Putamen (tissue), 1 donor: ENCODE data around the gene DEFB129.
A peak's percentile ranks its signal among the peaks of the same experiment; 100 is the strongest.
"Not testable (repeated sequence)": the region's sequence is repeated elsewhere in the genome, so short reads cannot be mapped to it uniquely, and the experiment has no call there.

Experiments used
- DNase-seq: peaks from one replicate; pipeline ENCODE4 v3.0.0-alpha.2; 2016; ENCODE audit warnings: low spot score

Gene DEFB129, protein sequence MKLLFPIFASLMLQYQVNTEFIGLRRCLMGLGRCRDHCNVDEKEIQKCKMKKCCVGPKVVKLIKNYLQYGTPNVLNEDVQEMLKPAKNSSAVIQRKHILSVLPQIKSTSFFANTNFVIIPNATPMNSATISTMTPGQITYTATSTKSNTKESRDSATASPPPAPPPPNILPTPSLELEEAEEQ

GRCh38 chr20:226958-227357 lies at the start of gene DEFB129:
TSS of gene DEFB129 (plus strand) at chr20:227258. CDS start at chr20:227289, 31 bp downstream.
- DNase-seq = no peak

- no peak for DNase-seq
These were observed 42.8 kb upstream of the DEFB129 start for GRCh38 chr20:184288-184687.

GRCh38 chr20:187733-188132 lies 39.3 kb upstream of the DEFB129 start:
- DNase-seq = no peak

DNA sequence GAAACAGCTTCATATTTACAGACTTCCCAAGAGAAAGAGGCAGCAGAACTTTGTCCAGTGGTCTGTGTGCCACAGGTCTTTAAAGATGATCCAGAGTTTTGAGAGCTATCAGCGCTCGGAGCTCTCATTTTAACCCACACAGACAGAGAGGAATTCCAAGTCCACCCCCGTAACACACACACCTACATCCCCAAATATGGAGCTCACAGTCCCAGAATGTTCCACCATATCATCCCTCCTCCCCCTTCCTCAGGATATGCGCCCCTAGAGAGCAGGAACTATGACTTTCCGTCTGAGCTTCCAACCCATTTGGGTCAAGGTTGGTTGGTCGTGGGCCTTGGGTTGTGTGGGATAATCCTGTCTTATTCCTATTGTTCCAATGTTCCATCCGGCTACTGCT lies 37.4 kb upstream of the DEFB129 start, which contains the start of gene DEFB128:
Gene DEFB128 (minus strand): TSS at position 101 of the 400 bp plus-strand sequence. CDS start 88 bp downstream, at position 13.
- no peak for DNase-seq

- no peak for DNase-seq
These were observed 28.8 kb upstream of the DEFB129 start for GRCh38 chr20:198225-198624.

GRCh38 chr20:199996-200395 lies 27.1 kb upstream of the DEFB129 start:
- no peak for DNase-seq

GRCh38 chr20:203630-204029 lies 23.4 kb upstream of the DEFB129 start:
- not testable (repeated sequence) for DNase-seq

DNA sequence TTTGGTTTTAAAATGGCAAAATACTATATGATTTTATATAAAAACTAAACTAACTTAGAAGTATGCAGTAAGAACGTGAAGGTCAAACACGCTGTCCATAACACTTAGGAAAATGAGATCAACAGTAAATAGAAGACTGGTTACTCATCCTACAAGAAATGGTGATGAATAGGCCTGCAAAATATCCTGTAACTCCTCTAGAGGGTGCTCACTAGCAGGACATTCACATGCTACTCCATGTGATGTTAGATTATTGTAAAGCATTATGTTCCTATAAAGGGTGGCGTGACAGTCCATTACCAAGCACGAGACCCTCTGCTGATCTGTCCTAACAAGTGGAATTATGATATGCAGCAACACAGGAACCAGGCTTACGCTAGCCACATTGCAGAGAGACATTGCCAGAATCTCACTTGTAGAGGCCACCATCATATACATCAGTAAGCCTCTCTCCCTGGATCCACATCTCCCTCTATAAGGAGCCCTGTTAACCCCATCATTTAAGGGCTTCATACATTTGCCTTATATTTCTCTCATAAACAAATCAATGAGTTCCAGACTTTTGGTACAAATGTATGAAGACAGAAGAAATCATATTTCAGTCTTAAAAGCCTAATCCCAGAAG lies 18.0 kb upstream of the DEFB129 start:
- peak; percentile 10 for DNase-seq

DNA sequence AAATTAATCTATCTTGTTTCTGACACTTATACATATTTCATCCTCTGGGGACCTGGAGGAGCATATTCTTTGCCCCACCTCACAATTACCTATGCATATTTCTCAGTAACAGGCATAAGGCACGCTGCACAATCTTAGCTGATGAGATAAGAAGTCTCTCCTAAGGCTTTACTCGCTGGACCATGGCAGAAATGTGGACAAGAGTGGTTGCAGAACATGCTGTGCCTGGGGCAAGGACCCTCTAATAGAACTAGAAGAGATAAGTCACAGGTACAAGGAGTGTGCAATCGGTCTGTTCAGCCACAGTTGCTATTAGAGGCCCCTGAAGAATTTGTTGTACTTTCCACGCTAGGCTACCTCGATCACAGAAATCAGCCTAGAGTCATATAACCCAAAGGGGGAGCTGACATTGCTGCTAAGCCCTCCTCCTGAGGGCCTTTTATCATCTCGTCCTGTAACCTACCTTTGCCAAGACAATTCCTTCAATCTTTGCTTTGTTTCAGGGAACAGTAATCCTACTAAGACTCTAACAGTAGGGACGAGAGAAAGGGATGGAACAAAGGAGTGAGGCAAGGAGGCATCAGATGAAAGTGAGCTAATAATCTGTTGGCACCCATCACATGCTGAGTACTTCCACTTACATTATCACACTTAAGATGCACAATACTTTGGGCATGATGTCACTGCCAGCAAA lies 16.1 kb upstream of the DEFB129 start:
- DNase-seq = no peak

DNA sequence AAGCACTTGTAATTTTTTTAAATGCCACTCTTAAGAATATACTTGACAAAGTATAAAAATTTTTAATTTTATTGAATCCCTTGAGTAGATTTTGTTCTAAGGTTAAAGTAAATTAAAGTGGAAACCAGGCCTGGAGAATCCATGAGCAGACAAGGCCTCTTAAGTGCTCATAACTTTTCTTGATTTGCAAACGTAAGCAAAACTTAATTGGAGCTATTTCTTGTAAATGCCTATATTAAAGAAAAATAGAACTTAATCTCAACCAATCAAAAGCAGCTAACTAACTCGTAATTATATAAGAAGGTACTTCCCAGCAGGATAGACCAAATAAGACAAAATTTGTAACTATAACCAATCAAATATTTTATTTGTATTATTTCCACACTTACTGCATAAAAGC lies 12.7 kb upstream of the DEFB129 start:
- DNase-seq = no peak

DNA sequence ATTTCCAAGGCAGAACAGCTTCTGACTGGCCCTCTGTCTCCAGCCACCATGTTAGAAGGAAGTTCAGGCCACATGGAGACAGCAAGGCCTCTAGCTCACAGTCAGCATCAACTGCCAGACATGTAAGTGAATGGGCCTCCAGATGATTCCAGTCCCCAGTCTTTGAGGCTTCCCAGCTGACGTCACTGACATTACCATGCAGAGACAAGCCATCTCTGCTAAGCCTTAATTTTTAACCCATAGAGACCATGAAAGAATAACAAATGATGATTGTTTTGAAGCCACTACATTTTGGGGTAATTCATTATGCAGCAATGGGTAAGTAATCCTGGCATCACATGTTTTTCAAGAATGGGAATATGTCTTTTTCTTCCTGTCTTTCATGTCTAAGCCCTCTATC lies 11.3 kb upstream of the DEFB129 start:
- DNase-seq = no peak

- DNase-seq = no peak
These were observed 9.8 kb upstream of the DEFB129 start for GRCh38 chr20:217266-217665.

DNA sequence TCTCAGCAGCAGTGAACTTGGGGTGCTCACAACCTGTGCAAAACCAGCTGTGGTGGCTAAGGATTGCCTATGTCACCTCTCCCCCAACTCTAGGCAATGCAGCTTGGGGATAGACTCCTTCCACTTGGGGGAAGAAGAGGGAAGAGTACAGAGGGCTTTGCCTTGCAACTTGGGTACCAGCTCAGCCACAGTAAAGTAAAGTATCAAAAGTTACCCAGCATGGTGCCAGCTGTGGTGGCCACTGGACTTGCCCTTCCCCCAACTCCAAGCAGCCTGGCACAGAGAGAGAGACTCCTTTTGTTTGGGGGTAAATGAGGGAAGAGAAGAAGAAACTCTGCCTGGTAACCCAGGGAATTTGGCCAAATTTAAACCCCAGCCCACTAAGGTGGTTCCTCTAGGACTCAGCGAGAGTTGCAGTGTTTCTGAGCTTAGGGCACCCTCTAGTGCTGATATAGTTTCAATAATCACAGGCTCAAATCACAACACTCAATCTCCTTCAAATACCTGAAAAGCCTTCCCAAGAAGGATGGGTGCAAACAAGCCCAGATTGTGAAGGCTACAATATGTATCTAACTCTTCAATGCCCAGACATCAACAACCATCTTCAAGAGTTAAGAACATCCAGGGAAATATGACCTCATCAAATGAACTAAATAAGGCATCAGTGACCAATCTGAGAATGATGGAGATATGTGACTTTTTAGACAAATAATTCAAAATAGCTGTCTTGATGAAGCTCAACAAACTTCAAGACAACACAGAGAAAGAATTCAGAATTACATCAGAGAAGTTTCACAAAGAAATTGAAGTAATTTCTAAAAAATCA lies 7.6 kb upstream of the DEFB129 start:
- no peak for DNase-seq

DNA sequence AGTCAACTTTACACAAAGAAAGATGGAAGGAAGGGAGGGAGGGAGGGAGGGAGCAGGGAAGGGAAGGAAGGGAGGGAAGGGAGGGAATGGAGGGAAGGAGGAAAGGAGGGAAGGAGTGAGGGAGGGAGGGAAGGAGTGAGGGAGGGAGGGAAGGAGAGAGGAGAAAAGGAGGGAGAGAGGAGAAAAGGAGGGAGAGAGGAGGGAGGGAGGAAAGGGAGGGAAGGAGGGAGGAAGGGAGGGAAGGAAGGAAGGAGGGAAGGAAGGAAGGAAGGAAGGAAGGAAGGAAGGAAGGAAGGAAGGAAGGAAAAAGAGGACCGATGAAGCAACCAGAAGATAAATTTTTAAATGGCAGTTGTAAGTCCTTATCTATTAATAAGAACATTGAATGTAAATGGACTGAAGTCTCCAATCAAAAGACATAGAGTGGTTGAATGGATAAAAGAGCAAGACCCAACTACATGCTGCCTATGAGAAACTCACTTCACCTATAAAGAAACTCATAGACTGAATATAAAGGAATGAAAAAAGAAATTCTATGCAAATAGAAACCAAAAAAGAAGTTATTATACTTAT lies 5.7 kb upstream of the DEFB129 start:
- DNase-seq = no peak

DNA sequence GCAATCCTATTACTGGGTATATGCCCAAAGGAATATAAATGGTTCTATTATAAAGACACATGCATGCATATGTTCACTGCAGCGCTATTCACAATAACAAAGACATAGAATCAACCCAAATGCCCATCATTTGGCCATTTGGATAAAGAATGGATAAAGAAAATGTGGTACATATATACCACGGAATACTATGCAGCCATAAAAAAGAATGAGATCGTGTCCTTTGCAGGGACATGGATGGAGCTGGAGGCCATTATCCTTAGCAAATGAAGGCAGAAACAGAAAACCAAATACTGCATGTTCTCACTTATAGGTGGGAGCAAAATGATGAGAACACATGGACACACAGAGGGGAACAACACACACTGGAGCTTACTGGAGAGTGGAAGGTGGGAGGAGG lies 1.2 kb upstream of the DEFB129 start:
- not testable (repeated sequence) for DNase-seq

GRCh38 chr20:227439-228105 lies 514 bp downstream of the DEFB129 start:
- no peak for DNase-seq

- no peak for DNase-seq
These were observed 8.8 kb downstream of the DEFB129 start for GRCh38 chr20:235891-236290.

- DNase-seq = peak; percentile 52
These were observed 10.4 kb downstream of the DEFB129 start for GRCh38 chr20:237489-237888.

DNA sequence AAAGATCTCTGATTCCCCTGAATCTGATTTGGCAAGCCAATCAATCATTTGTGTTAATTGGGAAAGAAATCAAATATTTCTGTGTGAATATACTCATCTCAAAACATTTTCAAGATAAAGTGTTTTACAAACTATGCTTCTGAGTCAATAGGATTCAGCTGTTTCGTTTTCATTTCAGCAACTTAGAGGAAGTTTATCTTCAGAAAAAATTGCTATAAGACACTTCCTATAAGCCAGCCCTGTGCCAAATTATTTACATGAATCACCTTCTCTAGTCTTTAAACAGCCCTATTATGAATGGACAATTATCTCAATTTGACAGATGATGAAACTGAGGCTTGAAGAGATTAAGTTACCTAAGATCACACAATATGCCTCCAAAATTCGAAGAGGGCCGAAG lies 10.9 kb downstream of the DEFB129 start:
- DNase-seq = no peak

DNA sequence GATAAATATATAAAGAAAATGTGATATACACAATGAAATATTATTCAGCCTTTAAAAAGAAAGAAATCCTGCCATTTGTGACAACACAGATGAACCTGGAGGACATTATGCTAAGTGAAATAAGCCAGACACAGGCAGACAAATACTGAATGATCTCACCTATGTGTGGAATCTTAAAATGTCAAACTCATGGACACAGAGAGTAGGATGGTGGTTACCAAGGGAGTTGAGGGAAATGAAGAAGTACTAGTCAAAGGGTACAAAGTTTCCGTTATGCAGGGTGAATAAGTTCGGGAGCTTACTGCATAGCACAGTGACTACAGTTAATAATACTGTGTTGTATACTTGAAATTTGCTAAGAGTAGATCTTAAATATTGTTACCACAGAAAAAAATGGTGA lies 15.8 kb downstream of the DEFB129 start:
- DNase-seq = no peak

- DNase-seq = no peak
These were observed 24.3 kb downstream of the DEFB129 start for GRCh38 chr20:251354-251753.

GRCh38 chr20:252801-253200 lies 25.7 kb downstream of the DEFB129 start:
- DNase-seq = no peak
